GOT3 (cell line): ENCODE data around the gene STK32C.

ENCODE experiments used
- DNase-seq: peaks from one replicate; lab custom pipeline; 2025; ENCODE audit warnings: mixed read lengths; lab: John Stamatoyannopoulos, UW

STK32C gene

GRCh38 chr10:132265890-132266496, 41.8 kb downstream of the STK32C start:
- no peak for DNase-seq

DNA sequence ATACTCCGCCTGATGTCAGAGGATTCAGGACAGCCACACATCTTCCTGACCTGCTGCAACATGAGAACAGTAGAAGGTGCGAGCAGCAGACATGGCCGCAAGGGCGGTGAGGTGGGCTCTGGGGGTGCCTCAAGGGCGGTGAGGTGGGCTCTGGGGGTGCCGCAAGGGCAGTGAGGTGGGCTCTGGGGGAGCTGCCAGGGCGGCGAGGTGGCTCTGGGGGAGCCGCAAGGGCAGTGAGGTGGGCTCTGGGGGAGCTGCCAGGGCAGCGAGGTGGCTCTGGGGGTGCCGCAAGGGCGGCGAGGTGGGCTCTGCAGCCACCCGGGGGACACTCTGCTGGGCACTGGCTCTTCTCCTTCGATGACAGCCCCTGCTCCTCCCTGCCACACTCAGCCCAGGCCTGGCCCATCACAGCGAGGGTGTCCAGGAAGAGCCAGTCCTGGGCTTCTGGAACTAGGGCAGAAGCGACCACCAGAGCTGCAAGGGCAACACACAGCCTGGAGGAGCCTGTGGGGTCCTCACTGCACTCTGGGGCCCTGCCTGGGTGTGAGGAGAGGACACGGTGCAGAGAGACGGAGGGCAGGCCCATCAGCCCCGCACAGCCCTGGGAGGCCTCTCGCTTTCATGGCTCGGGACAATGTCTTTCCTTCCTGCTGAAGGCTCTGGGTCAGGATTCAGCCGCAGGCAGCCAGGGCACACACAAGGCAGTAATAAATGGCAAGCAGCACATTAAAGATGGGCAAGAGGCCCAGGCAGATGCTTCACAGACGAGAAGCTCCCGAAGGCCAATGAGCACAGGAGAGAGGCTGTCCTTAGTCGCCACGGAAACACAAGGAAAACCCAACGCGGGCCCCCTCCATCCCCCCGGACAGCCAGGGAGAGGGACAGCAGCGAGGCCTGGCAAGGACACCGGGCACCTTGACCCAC, 42.5 kb downstream of the STK32C start:
- DNase-seq: no peak

- DNase-seq: no peak
Measured at GRCh38 chr10:132264306-132264950, 43.3 kb downstream of the STK32C start.

DNA sequence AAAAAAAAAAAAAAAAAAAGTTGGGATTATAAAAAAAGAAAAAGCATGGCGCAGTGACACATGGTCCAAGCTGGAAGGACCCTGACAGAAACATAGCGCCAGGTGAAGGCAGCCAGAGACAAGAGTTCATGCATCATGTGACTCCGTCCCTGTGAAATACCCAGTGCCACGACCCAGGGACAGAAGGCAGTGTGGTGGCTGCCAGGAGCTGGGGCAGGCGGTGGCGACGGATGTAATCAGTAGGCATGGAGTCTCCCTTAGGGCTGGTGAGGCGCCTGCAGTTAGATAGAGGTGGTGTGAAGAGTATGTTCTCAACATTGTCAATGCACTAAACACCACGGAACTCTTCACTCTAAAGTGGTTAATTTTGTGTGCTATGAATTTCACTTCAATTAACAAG, 43.9 kb downstream of the STK32C start:
- no peak for DNase-seq

- DNase-seq: no peak
Measured at GRCh38 chr10:132259702-132260482, 47.9 kb downstream of the STK32C start.

DNA sequence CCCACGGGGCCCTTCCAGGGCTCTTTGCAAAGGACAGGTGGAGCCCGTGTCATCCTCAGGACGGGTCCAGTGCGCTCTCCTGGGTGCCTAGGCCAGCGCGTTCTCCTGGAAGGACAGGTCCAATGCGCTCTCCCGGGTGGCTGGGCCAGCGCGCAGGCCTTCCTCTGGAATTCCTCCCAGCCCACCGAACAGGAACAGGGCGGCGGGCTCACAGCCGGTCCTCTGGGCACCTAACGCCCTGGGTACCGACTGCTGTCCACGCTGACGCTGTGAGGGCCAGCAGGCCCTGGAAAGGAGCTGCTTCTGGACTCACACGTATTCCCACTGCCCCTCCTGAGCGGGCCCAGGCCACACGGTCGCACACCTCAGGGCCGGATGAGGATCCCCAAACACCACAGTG, 49.3 kb downstream of the STK32C start:
- no peak for DNase-seq

DNA sequence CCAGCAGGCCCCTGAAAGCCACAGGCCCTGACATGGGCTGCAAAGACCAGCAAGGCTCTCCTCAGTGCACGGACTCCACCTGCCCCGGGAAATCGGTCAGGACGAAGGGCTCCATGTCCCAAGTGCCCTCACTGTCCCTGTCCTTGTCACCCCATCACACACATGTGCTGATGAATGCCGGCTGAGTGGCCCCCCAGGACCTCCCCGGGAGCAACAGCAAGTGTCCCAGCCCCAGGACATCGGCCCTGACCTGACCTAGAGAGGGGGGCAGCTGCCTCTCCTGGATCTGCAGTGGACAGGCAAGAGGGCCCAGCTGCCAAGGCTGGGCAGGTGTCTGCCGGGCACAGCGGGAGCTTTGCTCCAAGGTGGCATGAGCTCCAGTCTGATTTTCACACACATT, 49.8 kb downstream of the STK32C start:
- no peak for DNase-seq

DNA sequence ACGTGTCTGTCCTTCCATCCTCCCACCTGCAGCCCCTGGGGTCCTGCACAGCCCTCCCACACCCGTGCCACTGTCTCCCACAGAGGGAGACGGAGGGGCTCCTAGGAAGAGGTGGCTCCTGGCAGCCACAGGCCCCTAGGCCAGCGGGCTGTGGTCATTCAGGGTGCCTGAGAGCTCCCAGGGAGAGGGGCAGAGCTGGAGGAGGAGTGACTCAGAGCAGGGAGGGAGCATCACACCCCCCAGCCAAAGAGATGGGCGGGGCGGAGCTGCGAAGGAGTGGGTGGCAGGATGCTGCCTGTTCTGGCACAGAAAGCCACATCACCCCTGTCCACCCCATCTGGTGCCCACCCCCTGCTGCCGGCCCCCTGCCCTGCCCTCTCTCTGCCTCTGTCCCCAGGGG, 50.5 kb downstream of the STK32C start:
- no peak for DNase-seq

DNA sequence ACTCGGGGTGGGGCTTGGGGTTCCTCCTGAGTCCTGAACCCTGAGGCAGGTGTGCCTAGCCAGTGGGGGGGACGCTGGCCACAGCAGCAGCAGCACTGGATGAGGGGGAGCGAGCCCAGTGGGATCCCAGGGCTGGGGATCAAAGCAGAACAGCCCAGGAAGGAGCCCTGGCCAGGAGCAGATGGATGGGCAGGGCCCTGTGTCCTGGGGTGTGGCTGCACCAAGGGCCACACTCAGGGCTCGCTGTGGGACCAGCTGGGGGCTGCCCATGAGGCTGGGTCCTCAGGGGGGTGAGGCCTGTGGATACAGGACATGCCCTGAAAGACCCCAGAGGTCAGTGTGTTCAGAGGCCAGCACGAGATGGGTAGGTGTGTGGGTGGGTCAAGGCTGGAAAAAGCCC, 50.9 kb downstream of the STK32C start:
- no peak for DNase-seq

DNA sequence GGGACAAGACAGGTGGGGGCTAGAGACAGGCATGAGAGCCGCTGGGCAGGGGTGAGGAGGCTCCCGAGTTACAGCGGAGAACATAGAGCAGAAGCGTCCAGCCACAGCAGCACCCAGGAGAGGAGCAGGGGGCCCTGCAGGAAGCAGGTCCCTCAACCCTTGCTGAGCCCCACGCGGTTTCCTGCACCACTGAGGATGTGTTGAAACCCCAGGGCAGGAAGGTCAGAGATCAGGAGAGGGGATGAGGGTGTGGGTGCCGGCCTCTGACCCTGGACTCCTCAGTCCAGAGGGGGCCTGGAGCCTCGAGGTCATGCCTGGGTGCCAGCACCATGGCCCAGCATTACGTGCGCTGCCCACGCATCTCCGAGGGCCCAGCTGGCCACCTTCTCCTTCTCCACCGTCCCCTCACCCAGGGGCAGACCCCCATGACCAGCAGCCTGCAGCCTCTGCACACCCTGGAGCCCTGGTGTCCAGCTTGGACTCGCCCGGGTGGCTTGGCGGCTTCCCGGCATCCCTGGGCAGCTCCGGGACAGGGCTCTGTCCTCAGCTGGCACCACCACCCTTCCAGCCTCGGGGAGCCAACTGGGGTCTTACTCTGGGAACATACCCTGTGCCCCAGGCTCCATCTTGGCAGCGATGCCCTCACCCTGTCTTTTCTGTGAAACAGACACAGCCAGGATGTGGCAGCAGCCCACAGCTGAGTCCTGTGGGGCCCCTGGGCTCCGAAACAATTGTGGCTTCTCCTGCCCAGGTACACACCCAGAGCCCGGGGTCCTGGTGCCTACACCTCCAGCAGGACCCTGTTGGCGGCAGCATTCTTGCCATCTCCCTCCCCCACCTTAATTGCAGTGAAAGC, 52.0 kb downstream of the STK32C start:
- no peak for DNase-seq

DNA sequence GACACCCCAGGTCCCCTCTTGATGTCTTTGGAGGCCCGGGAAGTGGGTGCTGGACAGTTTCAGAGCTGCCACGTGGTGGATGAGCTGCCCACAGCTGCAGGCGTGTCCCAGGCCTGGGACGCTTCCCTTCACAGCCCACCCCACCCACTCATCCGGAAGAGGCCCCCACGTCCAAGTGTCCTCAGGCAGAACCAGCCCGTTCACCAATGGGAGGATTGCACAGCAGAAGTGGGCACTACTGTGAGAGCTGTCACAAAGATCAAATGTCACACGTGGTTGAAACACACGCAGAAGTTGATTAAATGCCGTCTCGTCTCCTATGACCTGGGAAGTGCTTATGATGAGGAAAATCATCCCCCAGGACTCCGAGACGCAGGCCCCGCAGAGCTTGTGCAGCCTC, 52.9 kb downstream of the STK32C start:
- DNase-seq: no peak

GRCh38 chr10:132253092-132253687, 54.6 kb downstream of the STK32C start:
- no peak for DNase-seq

- DNase-seq: no peak
Measured at GRCh38 chr10:132252412-132252811, 55.3 kb downstream of the STK32C start.

DNA sequence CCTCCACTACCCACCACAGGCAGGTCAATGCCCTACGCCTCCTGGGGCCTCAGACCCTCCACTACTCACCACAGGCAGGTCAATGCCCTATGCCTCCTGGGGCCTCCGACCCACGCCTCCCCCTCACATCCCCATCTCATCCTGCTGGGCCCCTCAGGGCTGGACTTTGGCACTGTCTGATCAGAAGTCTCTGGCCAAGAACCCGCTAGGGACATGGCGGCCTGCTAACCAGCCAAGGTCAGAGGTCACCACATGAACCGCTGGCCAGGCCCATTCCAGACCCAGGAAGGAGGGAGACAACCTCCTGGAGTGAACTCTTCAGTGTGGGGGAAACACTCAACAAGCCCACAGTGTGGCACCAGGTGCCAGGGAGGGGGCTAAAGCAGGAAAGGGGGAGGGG, 55.8 kb downstream of the STK32C start:
- DNase-seq: no peak

GRCh38 chr10:132250481-132251475, 57.0 kb downstream of the STK32C start:
- DNase-seq: no peak

GRCh38 chr10:132249824-132250375, 57.9 kb downstream of the STK32C start:
- DNase-seq: no peak

GRCh38 chr10:132249226-132249724, 58.5 kb downstream of the STK32C start:
- DNase-seq: no peak

- DNase-seq: no peak
Measured at GRCh38 chr10:132248455-132249225, 59.1 kb downstream of the STK32C start.
